HEK293 (cell line): Measurements from ENCODE around the gene MSLN.

Experiments used
- CTCF ChIA-PET: fragments of 350-600 bp; formaldehyde crosslinking; extraction: SDS; loops from one replicate; lab custom pipeline; 2021; ENCODE audit warnings: antibody characterized with exemption; lab: Yijun Ruan, JAX
- POLR2A ChIA-PET: fragments of 300-600 bp; formaldehyde crosslinking; extraction: SDS; loops from one replicate; lab custom pipeline; 2020; ENCODE audit warnings: antibody characterized with exemption, inconsistent platforms; lab: Yijun Ruan, JAX
- H3K27ac ChIP-seq: fragments of 200-500 bp; sonication (Bioruptor generic); 2 replicates; pipeline ENCODE4 v1.5.1; 2014; ENCODE audit warnings: low read depth, low read length, control low read depth, inconsistent platforms; ENCODE audit errors: extremely low read depth
- H3K36me3 ChIP-seq, 2 experiments: fragments of 200-500 bp in 1 of 2; sonication (Bioruptor generic) in 1 of 2; 1 replicate in 1 of 2; 2 replicates in 1 of 2; pipeline ENCODE4 v1.5.1; 2014 to 2017; ENCODE audit warnings: inconsistent platforms in 2 of 2, low read length in 2 of 2; ENCODE audit not compliant: control insufficient read depth in 2 of 2, insufficient read depth in 1 of 2
- H3K4me1 ChIP-seq: fragments of 200-500 bp; sonication (Bioruptor generic); 2 replicates; pipeline ENCODE4 v1.5.1; 2014; ENCODE audit warnings: mild to moderate bottlenecking, low read length, inconsistent platforms; ENCODE audit not compliant: control insufficient read depth, insufficient read depth
- H3K4me3 ChIP-seq: 2 replicates; pipeline ENCODE4 v1.5.1; 2011; ENCODE audit warnings: low read depth, mild to moderate bottlenecking, control low read depth, low read length, moderate library complexity
- H3K9me3 ChIP-seq: fragments of 200-500 bp; sonication (Bioruptor generic); 2 replicates; pipeline ENCODE4 v1.5.1; 2014; ENCODE audit warnings: low read depth, low read length, inconsistent platforms; ENCODE audit not compliant: control insufficient read depth, insufficient read depth
- ATF2 ChIP-seq: fragments of 450-650 bp; formaldehyde crosslinking; IDR thresholded peaks from 2 replicates; pipeline ENCODE4 v1.5.1; 2016; ENCODE audit warnings: missing biosample characterization, missing genetic modification characterization, low read depth
- PRDM10 ChIP-seq: fragments of 450-650 bp; formaldehyde crosslinking; IDR thresholded peaks from 2 replicates; pipeline ENCODE4 v1.5.1; 2016; ENCODE audit warnings: missing biosample characterization, missing genetic modification characterization
- ZBTB11 ChIP-seq: fragments of 450-650 bp; formaldehyde crosslinking; conservative IDR thresholded peaks from 2 replicates; pipeline ENCODE4 v1.5.1; 2016; ENCODE audit warnings: low read depth, missing biosample characterization, missing genetic modification characterization
- ZBTB7A ChIP-seq: fragments of 450-650 bp; formaldehyde crosslinking; IDR thresholded peaks from 2 replicates; pipeline ENCODE4 v1.5.1; 2016; ENCODE audit warnings: low read depth, missing biosample characterization, missing genetic modification characterization
- ZFHX2 ChIP-seq: fragments of 450-650 bp; formaldehyde crosslinking; conservative IDR thresholded peaks from 2 replicates; pipeline ENCODE4 v1.5.1; 2016; ENCODE audit warnings: missing biosample characterization, missing genetic modification characterization
- ZNF133 ChIP-seq: fragments of 450-650 bp; formaldehyde crosslinking; IDR thresholded peaks from 2 replicates; pipeline ENCODE4 v1.5.1; 2016; ENCODE audit warnings: missing biosample characterization, missing genetic modification characterization
- ZNF292 ChIP-seq: fragments of 450-650 bp; formaldehyde crosslinking; IDR thresholded peaks from 2 replicates; pipeline ENCODE4 v1.5.1; 2016; ENCODE audit warnings: low read depth, missing biosample characterization, missing genetic modification characterization, borderline replicate concordance
- ZNF473 ChIP-seq: fragments of 450-650 bp; formaldehyde crosslinking; IDR thresholded peaks from 2 replicates; pipeline ENCODE4 v1.5.1; 2017; ENCODE audit warnings: missing biosample characterization, missing genetic modification characterization
- ZNF501 ChIP-seq: fragments of 450-650 bp; formaldehyde crosslinking; IDR thresholded peaks from 2 replicates; pipeline ENCODE4 v1.5.1; 2016; ENCODE audit warnings: missing biosample characterization, missing genetic modification characterization
- ZNF510 ChIP-seq: fragments of 450-650 bp; formaldehyde crosslinking; IDR thresholded peaks from 2 replicates; pipeline ENCODE4 v1.5.1; 2018; ENCODE audit warnings: mild to moderate bottlenecking, missing genetic modification characterization, missing biosample characterization; ENCODE audit not compliant: insufficient replicate concordance
- ZNF610 ChIP-seq: fragments of 450-650 bp; formaldehyde crosslinking; IDR thresholded peaks from 2 replicates; pipeline ENCODE4 v1.5.1; 2016; ENCODE audit warnings: missing biosample characterization, missing genetic modification characterization, borderline replicate concordance
- ZNF623 ChIP-seq: fragments of 450-650 bp; formaldehyde crosslinking; IDR thresholded peaks from 2 replicates; pipeline ENCODE4 v1.5.1; 2016; ENCODE audit warnings: missing biosample characterization, missing genetic modification characterization
- ZNF664 ChIP-seq: fragments of 450-650 bp; formaldehyde crosslinking; IDR thresholded peaks from 2 replicates; pipeline ENCODE4 v1.5.1; 2016; ENCODE audit warnings: missing biosample characterization, missing genetic modification characterization
- ZSCAN16 ChIP-seq: fragments of 450-650 bp; formaldehyde crosslinking; IDR thresholded peaks from 2 replicates; pipeline ENCODE4 v1.5.1; 2016; ENCODE audit warnings: missing biosample characterization, missing genetic modification characterization
- TF ChIP-seq, protein P1 (sequence below): fragments of 450-650 bp; formaldehyde crosslinking; IDR thresholded peaks from 2 replicates; pipeline ENCODE4 v1.5.0; 2017; ENCODE audit warnings: missing biosample characterization, missing genetic modification characterization, borderline replicate concordance
- TF ChIP-seq, protein P2 (sequence below): fragments of 450-650 bp; formaldehyde crosslinking; IDR thresholded peaks from 2 replicates; pipeline ENCODE4 v1.5.1; 2016; ENCODE audit warnings: missing biosample characterization, missing genetic modification characterization
- TF ChIP-seq, protein P3 (sequence below): fragments of 450-650 bp; formaldehyde crosslinking; IDR thresholded peaks from 2 replicates; pipeline ENCODE4 v1.5.1; 2016; ENCODE audit warnings: missing biosample characterization, missing genetic modification characterization
- TF ChIP-seq, protein P4 (sequence below): fragments of 450-650 bp; formaldehyde crosslinking; IDR thresholded peaks from 2 replicates; pipeline ENCODE4 v1.5.1; 2017; ENCODE audit warnings: missing biosample characterization, missing genetic modification characterization

The MSLN gene

GRCh38 chr16:728131-728889 lies 32.2 kb upstream of the MSLN start:
- Histone ChIP-seq H3K9me3 (no peaks in the 10 kb centered on the region), H3K4me3 (peak overlapping the region; percentile 15), H3K4me1 (peaks cover 4% of the 10 kb centered on the region; the same call in 1 of the 2 replicates), H3K27ac (no peak overlapping the region), H3K36me3 (peaks cover 3 to 23% of the 10 kb centered on the region in 2 experiments; a peak in 2 of 3 replicates)
- CTCF ChIA-PET: interaction anchor here (0.5 to 1.6 kb wide), 2 partner anchors 16 to 21 kb away, joined by 3 to 5 read pairs; no protein-coding TSS in a partner anchor
- POLR2A ChIA-PET: interaction anchor here (0.6 to 1.8 kb wide), 11 partner anchors 8 to 60 kb away, joined by 3 to 11 read pairs (median 4); partner anchors contain the start of genes CHTF18, METRN, RPUSD1 and WDR24
- TF ChIP-seq ZNF623 (tag by site-specific recombination) (no peak), ZNF292 (no peak), ZFHX2 (tag by site-specific recombination) (peak; percentile 43; the same call in 1 of the 2 replicates), ZSCAN16 (tag by site-specific recombination) (no peak), ZNF473 (tag by site-specific recombination) (no peak), ZBTB11 (peak; percentile 54; the same call in 1 of the 2 replicates), ZNF510 (tag by site-specific recombination) (no peak), ATF2 (tag by site-specific recombination) (no peak), ZNF501 (no peak), PRDM10 (peak; percentile 91), ZBTB7A (tag by site-specific recombination) (0 out of 2 replicates have a peak, but pooled peaks have one; percentile 30), ZNF133 (tag by site-specific recombination) (no peak), ZNF664 (tag by site-specific recombination) (no peak), ZNF610 (tag by site-specific recombination) (no peak)
- TF ChIP-seq, protein P1, sequence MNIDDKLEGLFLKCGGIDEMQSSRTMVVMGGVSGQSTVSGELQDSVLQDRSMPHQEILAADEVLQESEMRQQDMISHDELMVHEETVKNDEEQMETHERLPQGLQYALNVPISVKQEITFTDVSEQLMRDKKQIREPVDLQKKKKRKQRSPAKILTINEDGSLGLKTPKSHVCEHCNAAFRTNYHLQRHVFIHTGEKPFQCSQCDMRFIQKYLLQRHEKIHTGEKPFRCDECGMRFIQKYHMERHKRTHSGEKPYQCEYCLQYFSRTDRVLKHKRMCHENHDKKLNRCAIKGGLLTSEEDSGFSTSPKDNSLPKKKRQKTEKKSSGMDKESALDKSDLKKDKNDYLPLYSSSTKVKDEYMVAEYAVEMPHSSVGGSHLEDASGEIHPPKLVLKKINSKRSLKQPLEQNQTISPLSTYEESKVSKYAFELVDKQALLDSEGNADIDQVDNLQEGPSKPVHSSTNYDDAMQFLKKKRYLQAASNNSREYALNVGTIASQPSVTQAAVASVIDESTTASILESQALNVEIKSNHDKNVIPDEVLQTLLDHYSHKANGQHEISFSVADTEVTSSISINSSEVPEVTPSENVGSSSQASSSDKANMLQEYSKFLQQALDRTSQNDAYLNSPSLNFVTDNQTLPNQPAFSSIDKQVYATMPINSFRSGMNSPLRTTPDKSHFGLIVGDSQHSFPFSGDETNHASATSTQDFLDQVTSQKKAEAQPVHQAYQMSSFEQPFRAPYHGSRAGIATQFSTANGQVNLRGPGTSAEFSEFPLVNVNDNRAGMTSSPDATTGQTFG (tag by site-specific recombination): no peak
- TF ChIP-seq, protein P2, sequence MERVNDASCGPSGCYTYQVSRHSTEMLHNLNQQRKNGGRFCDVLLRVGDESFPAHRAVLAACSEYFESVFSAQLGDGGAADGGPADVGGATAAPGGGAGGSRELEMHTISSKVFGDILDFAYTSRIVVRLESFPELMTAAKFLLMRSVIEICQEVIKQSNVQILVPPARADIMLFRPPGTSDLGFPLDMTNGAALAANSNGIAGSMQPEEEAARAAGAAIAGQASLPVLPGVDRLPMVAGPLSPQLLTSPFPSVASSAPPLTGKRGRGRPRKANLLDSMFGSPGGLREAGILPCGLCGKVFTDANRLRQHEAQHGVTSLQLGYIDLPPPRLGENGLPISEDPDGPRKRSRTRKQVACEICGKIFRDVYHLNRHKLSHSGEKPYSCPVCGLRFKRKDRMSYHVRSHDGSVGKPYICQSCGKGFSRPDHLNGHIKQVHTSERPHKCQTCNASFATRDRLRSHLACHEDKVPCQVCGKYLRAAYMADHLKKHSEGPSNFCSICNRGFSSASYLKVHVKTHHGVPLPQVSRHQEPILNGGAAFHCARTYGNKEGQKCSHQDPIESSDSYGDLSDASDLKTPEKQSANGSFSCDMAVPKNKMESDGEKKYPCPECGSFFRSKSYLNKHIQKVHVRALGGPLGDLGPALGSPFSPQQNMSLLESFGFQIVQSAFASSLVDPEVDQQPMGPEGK (tag by site-specific recombination): peak; percentile 81
- TF ChIP-seq, protein P3, sequence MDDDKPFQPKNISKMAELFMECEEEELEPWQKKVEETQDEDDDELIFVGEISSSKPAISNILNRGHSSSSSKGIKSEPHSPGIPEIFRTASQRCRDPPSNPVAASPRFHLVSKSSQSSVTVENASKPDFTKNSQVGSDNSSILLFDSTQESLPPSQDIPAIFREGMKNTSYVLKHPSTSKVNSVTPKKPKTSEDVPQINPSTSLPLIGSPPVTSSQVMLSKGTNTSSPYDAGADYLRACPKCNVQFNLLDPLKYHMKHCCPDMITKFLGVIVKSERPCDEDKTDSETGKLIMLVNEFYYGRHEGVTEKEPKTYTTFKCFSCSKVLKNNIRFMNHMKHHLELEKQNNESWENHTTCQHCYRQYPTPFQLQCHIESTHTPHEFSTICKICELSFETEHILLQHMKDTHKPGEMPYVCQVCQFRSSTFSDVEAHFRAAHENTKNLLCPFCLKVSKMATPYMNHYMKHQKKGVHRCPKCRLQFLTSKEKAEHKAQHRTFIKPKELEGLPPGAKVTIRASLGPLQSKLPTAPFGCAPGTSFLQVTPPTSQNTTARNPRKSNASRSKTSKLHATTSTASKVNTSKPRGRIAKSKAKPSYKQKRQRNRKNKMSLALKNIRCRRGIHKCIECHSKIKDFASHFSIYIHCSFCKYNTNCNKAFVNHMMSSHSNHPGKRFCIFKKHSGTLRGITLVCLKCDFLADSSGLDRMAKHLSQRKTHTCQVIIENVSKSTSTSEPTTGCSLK (tag by site-specific recombination): no peak
- TF ChIP-seq, protein P4, sequence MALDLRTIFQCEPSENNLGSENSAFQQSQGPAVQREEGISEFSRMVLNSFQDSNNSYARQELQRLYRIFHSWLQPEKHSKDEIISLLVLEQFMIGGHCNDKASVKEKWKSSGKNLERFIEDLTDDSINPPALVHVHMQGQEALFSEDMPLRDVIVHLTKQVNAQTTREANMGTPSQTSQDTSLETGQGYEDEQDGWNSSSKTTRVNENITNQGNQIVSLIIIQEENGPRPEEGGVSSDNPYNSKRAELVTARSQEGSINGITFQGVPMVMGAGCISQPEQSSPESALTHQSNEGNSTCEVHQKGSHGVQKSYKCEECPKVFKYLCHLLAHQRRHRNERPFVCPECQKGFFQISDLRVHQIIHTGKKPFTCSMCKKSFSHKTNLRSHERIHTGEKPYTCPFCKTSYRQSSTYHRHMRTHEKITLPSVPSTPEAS: no peak
